ENCODE data around the gene HOXA4. TPM values are rescaled to one million over a fixed set of nuclear protein-coding genes. Genes with fewer than 3 reads are reported as not detected.

Gene HOXA4
- total RNA-seq, 1 donor from 2014 or later = 7.1 TPM

- intact Hi-C loops (cut with DNase I) = no loop called here
These were observed 38.4 kb downstream of the HOXA4 start for GRCh38 chr7:27091941-27092818.

GRCh38 chr7:27091105-27091504, 39.5 kb downstream of the HOXA4 start:
- Histone ChIP-seq H3K4me3 (no peak overlapping the region), H3K4me1 (no peaks in the 10 kb centered on the region), H3K9me3 (no peaks in the 10 kb centered on the region), H3K27me3 (peaks cover 36% of the 10 kb centered on the region), H3K27ac (no peak overlapping the region), H3K36me3 (no peaks in the 10 kb centered on the region)
- no peak for TF ChIP-seq CTCF (IDR thresholded peaks at IDR 0.05)
- intact Hi-C loops (cut with DNase I) = no loop called here
- DNase-seq (no peak), ATAC-seq (no peak)

More at GRCh38 chr7:27091941-27092818, 38.4 kb downstream of the HOXA4 start:
- H3K27ac ChIP-seq = no peak overlapping the region
- H3K9me3 ChIP-seq = no peaks in the 10 kb centered on the region
- no peaks in the 10 kb centered on the region for H3K36me3 ChIP-seq
- no peak overlapping the region for H3K4me3 ChIP-seq
- peaks cover 35% of the 10 kb centered on the region for H3K27me3 ChIP-seq
- no peak for TF ChIP-seq CTCF (IDR thresholded peaks at IDR 0.05)
- no peaks in the 10 kb centered on the region for H3K4me1 ChIP-seq
- ATAC-seq (no peak), DNase-seq (no peak)

GRCh38 chr7:27088002-27088922, 42.3 kb downstream of the HOXA4 start:
- peaks cover 36% of the 10 kb centered on the region for H3K27me3 ChIP-seq
- peak; percentile 41 for ATAC-seq
- intact Hi-C loops (cut with DNase I) = no loop called here

GRCh38 chr7:27083646-27084045, 46.9 kb downstream of the HOXA4 start:
- H3K4me1 ChIP-seq = no peaks in the 10 kb centered on the region
- no peak for DNase-seq
- intact Hi-C loops (cut with DNase I) = no loop called here
- ATAC-seq = no peak
- H3K36me3 ChIP-seq = no peaks in the 10 kb centered on the region
- TF ChIP-seq CTCF (IDR thresholded peaks at IDR 0.05) = no peak
- H3K9me3 ChIP-seq = no peaks in the 10 kb centered on the region
- no peak overlapping the region for H3K27ac ChIP-seq
- peaks cover 16% of the 10 kb centered on the region for H3K27me3 ChIP-seq
- H3K4me3 ChIP-seq = no peak overlapping the region

More at GRCh38 chr7:27088002-27088922, 42.3 kb downstream of the HOXA4 start:
- H3K4me3 ChIP-seq = peak overlapping the region; percentile 0
- DNase-seq = no peak
- no peaks in the 10 kb centered on the region for H3K9me3 ChIP-seq
- no peak overlapping the region for H3K27ac ChIP-seq
- no peak for TF ChIP-seq CTCF (IDR thresholded peaks at IDR 0.05)
- no peaks in the 10 kb centered on the region for H3K36me3 ChIP-seq
- H3K4me1 ChIP-seq = no peaks in the 10 kb centered on the region

GRCh38 chr7:27082171-27082570, 48.4 kb downstream of the HOXA4 start:
- DNase-seq = no peak
- Histone ChIP-seq H3K4me1 (no peaks in the 10 kb centered on the region), H3K36me3 (no peaks in the 10 kb centered on the region), H3K9me3 (no peaks in the 10 kb centered on the region), H3K27ac (no peak overlapping the region), H3K27me3 (peaks cover under 1% of the 10 kb centered on the region), H3K4me3 (no peak overlapping the region)
- no peak for TF ChIP-seq CTCF (IDR thresholded peaks at IDR 0.05)
- no peak for ATAC-seq
- intact Hi-C loops (cut with DNase I) = no loop called here

Data from upper lobe of right lung (tissue), 1 donor.